Measurements from ENCODE around the gene EGLN2. TPM values are rescaled to one million over a fixed set of nuclear protein-coding genes. Genes with fewer than 3 reads are reported as not detected.
"Not testable (repeated sequence)": the region's sequence is repeated elsewhere in the genome, so short reads cannot be mapped to it uniquely, and the experiment has no call there.

Gene EGLN2
- total and polyA plus RNA-seq, 2 donors (not counting 3 experiments of a cell fraction or from before 2014, with no cell fraction given) = 118 to 152 TPM

DNA sequence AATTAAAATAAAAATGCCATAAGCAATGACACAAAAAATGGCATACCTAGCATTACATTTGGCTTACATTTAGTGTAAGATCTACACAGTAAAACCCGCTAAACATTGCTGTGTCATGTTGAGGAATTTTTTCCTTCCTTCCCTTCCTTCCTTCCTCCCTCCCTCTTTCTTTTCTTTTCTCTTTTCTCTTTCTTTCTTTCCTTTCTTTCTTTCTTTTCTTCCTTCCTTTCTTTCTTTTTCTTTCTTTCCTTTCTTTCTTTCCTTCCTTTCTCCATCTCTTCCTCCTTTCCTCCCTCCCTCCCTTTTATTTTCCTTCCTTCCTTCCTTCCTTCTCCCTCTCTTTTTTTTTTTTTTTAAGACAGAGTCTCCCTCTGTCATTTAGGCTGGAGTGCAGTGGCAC, 39.5 kb downstream of the EGLN2 start:
- dilution Hi-C loops (cut with MboI; ENCODE audit: extremely low pct_ligation_motif_present, low sequenced_read_pairs); CTCF ChIA-PET: not testable (repeated sequence)

DNA sequence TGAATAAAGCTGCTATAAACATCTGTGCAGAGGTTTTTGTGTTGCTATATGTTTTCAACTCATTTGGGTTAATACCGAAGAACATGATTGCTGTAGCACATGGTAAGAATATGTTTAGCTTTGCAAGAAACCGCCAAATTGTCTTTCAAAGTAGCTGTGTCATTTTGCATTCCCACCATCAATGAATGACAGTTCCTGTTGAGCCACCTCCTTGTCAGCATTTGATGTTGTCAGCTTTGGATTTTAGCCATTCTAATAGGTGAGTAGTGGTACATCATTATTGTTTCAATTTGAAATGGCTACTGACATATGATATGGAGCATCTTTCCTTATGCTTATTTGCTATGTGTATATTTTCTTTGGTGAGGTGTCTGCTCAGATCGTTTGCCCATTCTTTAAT, 43.0 kb downstream of the EGLN2 start:
- H3K4me1 ChIP-seq (ENCODE audit: control insufficient read depth, extremely low read depth, insufficient read depth, low read length); H3K4me2 ChIP-seq (ENCODE audit: insufficient read depth, low read length); H3K27me3 ChIP-seq (ENCODE audit: control insufficient read depth in 2 of 2, insufficient read depth in 2 of 2, low read length in 2 of 2); BruUV-seq (replicated peaks); FAIRE-seq; CTCF ChIA-PET; H2AFZ ChIP-seq (ENCODE audit: low read depth, low read length); H4K20me1 ChIP-seq (replicated peaks; ENCODE audit: control insufficient read depth, extremely low read depth, insufficient read depth, low read length); H3K27ac ChIP-seq (ENCODE audit: insufficient read depth, low read depth, low read length); H3K79me2 ChIP-seq (ENCODE audit: control insufficient read depth, insufficient read depth, low read length); H3K9me3 ChIP-seq (replicated peaks; ENCODE audit: control insufficient read depth, insufficient read depth, low read length); DNase-seq (ENCODE audit: low read depth, low spot score); H3K4me3 ChIP-seq (replicated peaks in 1 of 3; ENCODE audit: insufficient read depth in 1 of 3, low read depth in 1 of 3, low read length in 3 of 3); intact Hi-C loops (cut with micrococcal nuclease); dilution Hi-C loops (cut with MboI; ENCODE audit: extremely low pct_ligation_motif_present, low sequenced_read_pairs); H3K9me1 ChIP-seq (replicated peaks; ENCODE audit: control insufficient read depth, extremely low read depth, insufficient read depth, low read length); H3K9ac ChIP-seq (replicated peaks; ENCODE audit: extremely low read depth, insufficient read depth, low read length); POLR2A ChIA-PET; H3K36me3 ChIP-seq (ENCODE audit: control insufficient read depth in 2 of 2, extremely low read depth in 1 of 2, insufficient read depth in 2 of 2, low read length in 2 of 2): not testable (repeated sequence)

More for the DNA sequence above, 39.5 kb downstream of the EGLN2 start:
- H3K9me1 ChIP-seq (replicated peaks; ENCODE audit: control insufficient read depth, extremely low read depth, insufficient read depth, low read length); H3K79me2 ChIP-seq (ENCODE audit: control insufficient read depth, insufficient read depth, low read length); FAIRE-seq; BruUV-seq (replicated peaks); H2AFZ ChIP-seq (ENCODE audit: low read depth, low read length); H4K20me1 ChIP-seq (replicated peaks; ENCODE audit: control insufficient read depth, extremely low read depth, insufficient read depth, low read length); H3K27ac ChIP-seq (ENCODE audit: insufficient read depth, low read depth, low read length); H3K4me3 ChIP-seq (replicated peaks in 1 of 3; ENCODE audit: insufficient read depth in 1 of 3, low read depth in 1 of 3, low read length in 3 of 3); H3K9ac ChIP-seq (replicated peaks; ENCODE audit: extremely low read depth, insufficient read depth, low read length); DNase-seq (ENCODE audit: low read depth, low spot score); H3K9me3 ChIP-seq (replicated peaks; ENCODE audit: control insufficient read depth, insufficient read depth, low read length); intact Hi-C loops (cut with micrococcal nuclease); H3K36me3 ChIP-seq (ENCODE audit: control insufficient read depth in 2 of 2, extremely low read depth in 1 of 2, insufficient read depth in 2 of 2, low read length in 2 of 2); H3K4me2 ChIP-seq (ENCODE audit: insufficient read depth, low read length); H3K27me3 ChIP-seq (ENCODE audit: control insufficient read depth in 2 of 2, insufficient read depth in 2 of 2, low read length in 2 of 2); POLR2A ChIA-PET; H3K4me1 ChIP-seq (ENCODE audit: control insufficient read depth, extremely low read depth, insufficient read depth, low read length): not testable (repeated sequence)

DNA sequence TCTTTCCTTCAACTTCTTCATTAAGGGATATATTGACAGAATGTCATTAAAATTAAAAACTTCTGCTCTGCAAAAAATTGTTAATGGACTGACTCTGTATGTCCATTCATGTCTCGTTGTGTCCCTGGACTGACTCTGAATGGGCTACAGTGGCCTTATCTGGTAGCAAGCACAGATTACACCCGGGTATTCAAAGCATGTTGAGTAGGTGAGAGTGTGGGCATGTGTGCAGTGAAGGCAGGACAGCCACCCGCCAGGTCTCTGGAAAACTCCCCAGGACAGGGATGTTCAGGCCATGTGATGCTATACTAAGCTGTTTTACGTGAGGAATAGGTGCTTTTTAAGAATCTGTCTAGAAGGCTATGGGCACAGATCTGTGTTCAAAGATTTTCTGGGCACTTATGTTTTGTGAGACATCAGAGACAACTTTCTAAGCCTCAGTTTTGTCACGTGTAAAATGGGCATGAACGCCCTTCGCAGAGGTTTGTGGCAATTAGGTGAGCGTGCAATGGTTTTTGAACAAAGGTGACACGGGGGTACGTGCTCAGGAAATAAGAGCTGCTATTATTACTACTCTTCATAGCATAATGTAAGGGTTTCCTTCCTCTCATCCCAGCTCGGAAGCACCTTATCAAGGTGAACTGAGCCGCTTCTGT, 44.1 kb downstream of the EGLN2 start:
- H3K27ac ChIP-seq (ENCODE audit: insufficient read depth, low read depth, low read length); H3K4me3 ChIP-seq (replicated peaks in 1 of 3; ENCODE audit: insufficient read depth in 1 of 3, low read depth in 1 of 3, low read length in 3 of 3); DNase-seq (ENCODE audit: low read depth, low spot score); CTCF ChIA-PET; BruUV-seq (replicated peaks); POLR2A ChIA-PET; H4K20me1 ChIP-seq (replicated peaks; ENCODE audit: control insufficient read depth, extremely low read depth, insufficient read depth, low read length); H3K4me2 ChIP-seq (ENCODE audit: insufficient read depth, low read length); H3K79me2 ChIP-seq (ENCODE audit: control insufficient read depth, insufficient read depth, low read length); H3K27me3 ChIP-seq (ENCODE audit: control insufficient read depth in 2 of 2, insufficient read depth in 2 of 2, low read length in 2 of 2); FAIRE-seq; H2AFZ ChIP-seq (ENCODE audit: low read depth, low read length); dilution Hi-C loops (cut with MboI; ENCODE audit: extremely low pct_ligation_motif_present, low sequenced_read_pairs); H3K36me3 ChIP-seq (ENCODE audit: control insufficient read depth in 2 of 2, extremely low read depth in 1 of 2, insufficient read depth in 2 of 2, low read length in 2 of 2); H3K9me3 ChIP-seq (replicated peaks; ENCODE audit: control insufficient read depth, insufficient read depth, low read length); H3K9me1 ChIP-seq (replicated peaks; ENCODE audit: control insufficient read depth, extremely low read depth, insufficient read depth, low read length); intact Hi-C loops (cut with micrococcal nuclease); H3K4me1 ChIP-seq (ENCODE audit: control insufficient read depth, extremely low read depth, insufficient read depth, low read length); H3K9ac ChIP-seq (replicated peaks; ENCODE audit: extremely low read depth, insufficient read depth, low read length): not testable (repeated sequence)

DNA sequence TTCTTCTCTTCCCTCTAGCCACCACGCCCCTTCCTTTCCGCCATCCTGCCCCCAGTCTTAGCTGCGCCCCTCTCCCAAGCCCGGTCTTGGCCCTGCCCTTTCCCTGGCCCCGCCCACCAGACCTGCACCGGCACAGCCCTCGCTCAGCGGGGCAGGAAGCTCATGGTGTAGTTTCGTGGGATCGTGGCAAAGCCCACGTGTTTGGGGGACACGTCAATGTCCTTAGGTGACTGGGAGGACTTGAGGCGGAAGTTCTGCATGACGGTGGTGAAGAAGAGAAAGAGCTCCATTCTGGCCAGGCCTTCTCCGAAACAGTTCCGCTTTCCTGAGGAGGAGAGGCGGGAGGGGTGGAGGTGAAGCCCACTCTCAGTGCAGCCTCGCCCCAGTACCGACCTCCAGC, 44.7 kb downstream of the EGLN2 start:
- H3K9me1 ChIP-seq (replicated peaks; ENCODE audit: control insufficient read depth, extremely low read depth, insufficient read depth, low read length); H3K4me3 ChIP-seq (replicated peaks in 1 of 3; ENCODE audit: insufficient read depth in 1 of 3, low read depth in 1 of 3, low read length in 3 of 3); CTCF ChIA-PET; H3K27ac ChIP-seq (ENCODE audit: insufficient read depth, low read depth, low read length); H4K20me1 ChIP-seq (replicated peaks; ENCODE audit: control insufficient read depth, extremely low read depth, insufficient read depth, low read length); H3K4me2 ChIP-seq (ENCODE audit: insufficient read depth, low read length); H3K9me3 ChIP-seq (replicated peaks; ENCODE audit: control insufficient read depth, insufficient read depth, low read length); H3K27me3 ChIP-seq (ENCODE audit: control insufficient read depth in 2 of 2, insufficient read depth in 2 of 2, low read length in 2 of 2); BruUV-seq (replicated peaks); POLR2A ChIA-PET; intact Hi-C loops (cut with micrococcal nuclease); H3K79me2 ChIP-seq (ENCODE audit: control insufficient read depth, insufficient read depth, low read length); dilution Hi-C loops (cut with MboI; ENCODE audit: extremely low pct_ligation_motif_present, low sequenced_read_pairs); FAIRE-seq; H3K9ac ChIP-seq (replicated peaks; ENCODE audit: extremely low read depth, insufficient read depth, low read length); DNase-seq (ENCODE audit: low read depth, low spot score); H3K4me1 ChIP-seq (ENCODE audit: control insufficient read depth, extremely low read depth, insufficient read depth, low read length); H2AFZ ChIP-seq (ENCODE audit: low read depth, low read length); H3K36me3 ChIP-seq (ENCODE audit: control insufficient read depth in 2 of 2, extremely low read depth in 1 of 2, insufficient read depth in 2 of 2, low read length in 2 of 2): not testable (repeated sequence)

All from endothelial cell of umbilical vein (primary cell).